ENCODE measurements around the gene GUCY2D. TPM values are rescaled to one million over a fixed set of nuclear protein-coding genes. Genes with fewer than 3 reads are reported as not detected.

GUCY2D gene
- total and polyA plus RNA-seq, 2 donors = 0.02 to 0.05 TPM

- no peaks in the 10 kb centered on the region for H3K9me3 ChIP-seq (ENCODE audit: control insufficient read depth in 2 of 2, insufficient read depth in 1 of 2, low read length in 1 of 2)
- H3K4me1 ChIP-seq (ENCODE audit: control insufficient read depth in 2 of 2, insufficient read depth in 2 of 2, low read length in 2 of 2) = peaks cover under 1 to 3% of the 10 kb centered on the region in 2 donors
- H3K4me3 ChIP-seq (ENCODE audit: low read length in 2 of 2) = no peak overlapping the region
- H3K27ac ChIP-seq (ENCODE audit: low read depth in 1 of 2, low read length in 1 of 2) = no peak overlapping the region
- H3K36me3 ChIP-seq (ENCODE audit: control insufficient read depth in 2 of 2, insufficient read depth in 2 of 2, low read length in 1 of 2) = no peaks in the 10 kb centered on the region
- 90% methylated on average over 15 of the region's 15 CpGs for WGBS
- H3K27me3 ChIP-seq (ENCODE audit: control insufficient read depth in 2 of 2, insufficient read depth in 1 of 2, low read length in 1 of 2) = peaks cover 31 to 90% of the 10 kb centered on the region in 2 donors
- DNase-seq (ENCODE audit: low read depth in 6 of 9, low spot score in 9 of 9) = no peak
These were observed 64.7 kb downstream of the GUCY2D start for GRCh38 chr17:8066841-8067775.

- DNase-seq (ENCODE audit: low read depth in 6 of 9, low spot score in 9 of 9) = no peak
- H3K36me3 ChIP-seq (ENCODE audit: control insufficient read depth in 2 of 2, insufficient read depth in 2 of 2, low read length in 1 of 2) = no peaks in the 10 kb centered on the region
- H3K4me1 ChIP-seq (ENCODE audit: control insufficient read depth in 2 of 2, insufficient read depth in 2 of 2, low read length in 2 of 2) = peaks cover 7 to 8% of the 10 kb centered on the region in 2 donors
- H3K4me3 ChIP-seq (ENCODE audit: low read length in 2 of 2) = no peak overlapping the region
- H3K9me3 ChIP-seq (ENCODE audit: control insufficient read depth in 2 of 2, insufficient read depth in 1 of 2, low read length in 1 of 2) = peaks cover under 1 to 1% of the 10 kb centered on the region in 2 donors
- 82% methylated on average over 4 of the region's 4 CpGs for WGBS
- H3K27me3 ChIP-seq (ENCODE audit: control insufficient read depth in 2 of 2, insufficient read depth in 1 of 2, low read length in 1 of 2) = peaks cover 30 to 90% of the 10 kb centered on the region in 2 donors
- H3K27ac ChIP-seq (ENCODE audit: low read depth in 1 of 2, low read length in 1 of 2) = no peak overlapping the region
These were observed 65.4 kb downstream of the GUCY2D start for GRCh38 chr17:8067806-8068205.

- peaks cover 13 to 18% of the 10 kb centered on the region in 2 donors for H3K4me1 ChIP-seq (ENCODE audit: control insufficient read depth in 2 of 2, insufficient read depth in 2 of 2, low read length in 2 of 2)
- H3K9me3 ChIP-seq (ENCODE audit: control insufficient read depth in 2 of 2, insufficient read depth in 1 of 2, low read length in 1 of 2) = peaks cover 1 to 3% of the 10 kb centered on the region in 2 donors
- 88% methylated on average over 9 of the region's 9 CpGs for WGBS
- H3K27me3 ChIP-seq (ENCODE audit: control insufficient read depth in 2 of 2, insufficient read depth in 1 of 2, low read length in 1 of 2) = peaks cover 35 to 90% of the 10 kb centered on the region in 2 donors
- no peak for DNase-seq (ENCODE audit: low read depth in 6 of 9, low spot score in 9 of 9)
- no peak overlapping the region for H3K27ac ChIP-seq (ENCODE audit: low read depth in 1 of 2, low read length in 1 of 2)
- H3K36me3 ChIP-seq (ENCODE audit: control insufficient read depth in 2 of 2, insufficient read depth in 2 of 2, low read length in 1 of 2) = no peaks in the 10 kb centered on the region
- no peak overlapping the region for H3K4me3 ChIP-seq (ENCODE audit: low read length in 2 of 2)
These were observed 66.5 kb downstream of the GUCY2D start for GRCh38 chr17:8068736-8069586.

GRCh38 chr17:8069587-8069860, 67.1 kb downstream of the GUCY2D start:
- Histone ChIP-seq H3K36me3 (ENCODE audit: control insufficient read depth in 2 of 2, insufficient read depth in 2 of 2, low read length in 1 of 2) (no peaks in the 10 kb centered on the region), H3K9me3 (ENCODE audit: control insufficient read depth in 2 of 2, insufficient read depth in 1 of 2, low read length in 1 of 2) (peaks cover 1 to 3% of the 10 kb centered on the region in 2 donors), H3K4me1 (ENCODE audit: control insufficient read depth in 2 of 2, insufficient read depth in 2 of 2, low read length in 2 of 2) (peaks cover 13 to 18% of the 10 kb centered on the region in 2 donors), H3K27ac (ENCODE audit: low read depth in 1 of 2, low read length in 1 of 2) (no peak overlapping the region), H3K4me3 (ENCODE audit: low read length in 2 of 2) (no peak overlapping the region), H3K27me3 (ENCODE audit: control insufficient read depth in 2 of 2, insufficient read depth in 1 of 2, low read length in 1 of 2) (peaks cover 37 to 90% of the 10 kb centered on the region in 2 donors)
- no peak for DNase-seq (ENCODE audit: low read depth in 6 of 9, low spot score in 9 of 9)
- WGBS = 94% methylated on average over 3 of the region's 3 CpGs

Other genes with a start within 250 kb of the GUCY2D start
- 6.3 TPM for gene KDM6B, start 168.4 kb upstream of the GUCY2D start, total RNA-seq
- 16.3 TPM for gene KDM6B, start 168.4 kb upstream of the GUCY2D start, polyA plus RNA-seq
- gene TMEM88, start 147.5 kb upstream of the GUCY2D start, total RNA-seq = 1.6 TPM
- gene TMEM88, start 147.5 kb upstream of the GUCY2D start, polyA plus RNA-seq = 29.1 TPM
- gene NAA38, start 145.1 kb upstream of the GUCY2D start, total RNA-seq = 155 TPM
- gene NAA38, start 145.1 kb upstream of the GUCY2D start, polyA plus RNA-seq = 85.3 TPM
- gene CYB5D1, start 144.6 kb upstream of the GUCY2D start, total RNA-seq = 8.2 TPM
- 6.0 TPM for gene CYB5D1, start 144.6 kb upstream of the GUCY2D start, polyA plus RNA-seq
- gene CHD3, start 113.8 kb upstream of the GUCY2D start, total RNA-seq = 69.5 TPM
- 119 TPM for gene CHD3, start 113.8 kb upstream of the GUCY2D start, polyA plus RNA-seq
- gene RNF227, start 86.3 kb upstream of the GUCY2D start, total RNA-seq = 2.7 TPM
- 5.8 TPM for gene RNF227, start 86.3 kb upstream of the GUCY2D start, polyA plus RNA-seq
- gene KCNAB3, start 72.8 kb upstream of the GUCY2D start, total RNA-seq = 1.2 TPM
- gene KCNAB3, start 72.8 kb upstream of the GUCY2D start, polyA plus RNA-seq = 8.9 TPM
- 29.0 TPM for gene TRAPPC1, start 70.7 kb upstream of the GUCY2D start, total RNA-seq
- gene TRAPPC1, start 70.7 kb upstream of the GUCY2D start, polyA plus RNA-seq = 137 TPM
- 18.9 TPM for gene CNTROB, start 70.4 kb upstream of the GUCY2D start, total RNA-seq
- 39.0 TPM for gene CNTROB, start 70.4 kb upstream of the GUCY2D start, polyA plus RNA-seq
- 0.24 TPM for gene ALOX15B, start 36.4 kb downstream of the GUCY2D start, total RNA-seq
- 5.1 TPM for gene ALOX15B, start 36.4 kb downstream of the GUCY2D start, polyA plus RNA-seq
- gene ALOX12B, start 85.1 kb downstream of the GUCY2D start, total RNA-seq = 0.42 TPM
- 5.0 TPM for gene ALOX12B, start 85.1 kb downstream of the GUCY2D start, polyA plus RNA-seq
- not detected for gene ALOXE3, start 115.9 kb downstream of the GUCY2D start, total RNA-seq
- gene ALOXE3, start 115.9 kb downstream of the GUCY2D start, polyA plus RNA-seq = 1.2 TPM
- not detected for gene HES7, start 121.5 kb downstream of the GUCY2D start, total RNA-seq
- gene HES7, start 121.5 kb downstream of the GUCY2D start, polyA plus RNA-seq = 0.75 TPM
- gene PER1, start 149.8 kb downstream of the GUCY2D start, total RNA-seq = 4.2 TPM
- 71.9 TPM for gene PER1, start 149.8 kb downstream of the GUCY2D start, polyA plus RNA-seq
- gene VAMP2, start 160.3 kb downstream of the GUCY2D start, total RNA-seq = 7.4 TPM
- 73.9 TPM for gene VAMP2, start 160.3 kb downstream of the GUCY2D start, polyA plus RNA-seq
- 71.6 TPM for gene TMEM107, start 173.8 kb downstream of the GUCY2D start, total RNA-seq
- gene TMEM107, start 173.8 kb downstream of the GUCY2D start, polyA plus RNA-seq = 21.3 TPM
- 8.5 TPM for gene BORCS6, start 187.6 kb downstream of the GUCY2D start, total RNA-seq
- gene BORCS6, start 187.6 kb downstream of the GUCY2D start, polyA plus RNA-seq = 11.4 TPM
- 58.8 TPM for gene AURKB, start 208.0 kb downstream of the GUCY2D start, total RNA-seq
- 11.3 TPM for gene AURKB, start 208.0 kb downstream of the GUCY2D start, polyA plus RNA-seq
- gene CTC1, start 245.4 kb downstream of the GUCY2D start, total RNA-seq = 12.0 TPM
- 55.8 TPM for gene CTC1, start 245.4 kb downstream of the GUCY2D start, polyA plus RNA-seq
- 19.6 TPM for gene PFAS, start 246.7 kb downstream of the GUCY2D start, total RNA-seq
- 12.8 TPM for gene PFAS, start 246.7 kb downstream of the GUCY2D start, polyA plus RNA-seq

Measured in thymus (tissue), 11 donors.